ENCODE measurements around the gene CAMK2D. TPM values are rescaled to one million over a fixed set of nuclear protein-coding genes. Genes with fewer than 3 reads are reported as not detected.

The CAMK2D gene
- polyA plus RNA-seq, 3 donors, result 10.4 to 30.6 (median 19.6) TPM

DNA sequence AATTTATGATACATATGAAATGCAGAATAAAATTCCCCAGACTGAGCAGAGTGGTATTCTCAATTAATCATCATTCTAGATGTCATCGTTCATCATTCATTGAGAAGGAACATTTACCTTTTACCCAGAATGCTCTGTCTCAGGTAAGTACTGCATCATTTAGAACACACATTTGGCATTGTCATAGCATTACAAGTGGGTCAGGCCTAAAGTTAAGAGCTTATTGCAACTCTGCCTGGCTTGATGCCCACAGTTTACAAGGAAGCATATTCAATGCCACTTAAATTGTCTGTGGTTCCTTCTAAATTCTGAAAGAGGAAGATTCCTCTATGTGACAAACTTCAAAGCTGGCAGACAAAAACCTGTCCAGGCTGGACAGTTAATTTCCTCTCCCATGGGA is 87.3 kb downstream of the CAMK2D start:
- Histone ChIP-seq H4K20me1 (ENCODE audit: insufficient read depth, low read length) (peaks cover 33% of the 10 kb centered on the region), H3K9me3 (replicated peaks in 1 of 2; ENCODE audit: control insufficient read depth in 1 of 2, insufficient read depth in 1 of 2, low read length in 2 of 2) (no peaks in the 10 kb centered on the region), H2AFZ (ENCODE audit: insufficient read depth, low read depth, low read length, poor library complexity, severe bottlenecking) (no peak overlapping the region), H3K36me3 (replicated peaks in 1 of 2; ENCODE audit: control insufficient read depth in 1 of 2, insufficient read depth in 2 of 2, low read length in 2 of 2) (no peaks in the 10 kb centered on the region), H3K4me1 (ENCODE audit: control insufficient read depth in 1 of 2, insufficient read depth in 2 of 2, low read length in 2 of 2) (no peaks in the 10 kb centered on the region), H3K27ac (ENCODE audit: low read depth in 1 of 2, low read length in 2 of 2) (no peak overlapping the region), H3K4me3 (replicated peaks in 1 of 3; ENCODE audit: low read depth in 2 of 3, low read length in 3 of 3) (no peak overlapping the region), H3K79me2 (ENCODE audit: insufficient read depth, low read length) (no peaks in the 10 kb centered on the region), H3K27me3 (ENCODE audit: control insufficient read depth in 2 of 2, insufficient read depth in 2 of 2, low read length in 2 of 2) (no peaks in the 10 kb centered on the region), H3K9ac (ENCODE audit: insufficient read depth, low read length, poor library complexity, severe bottlenecking) (no peak overlapping the region), H3K4me2 (replicated peaks; ENCODE audit: extremely low read depth, low read length, poor library complexity, severe bottlenecking) (no peak overlapping the region)
- Mint-ChIP-seq H3K9me3 (peaks cover 0 to under 1% (median 0%) of the 10 kb centered on the region in 7 donors), H3K27me3 (ENCODE audit: low read depth in 3 of 3) (peaks cover 0 to 2% (median 1%) of the 10 kb centered on the region in 3 donors), H3K27ac (peak overlapping the region in 1 of 7 donors; percentile 41), H3K4me1 (peaks cover 23% of the 10 kb centered on the region), H3K4me3 (no peak overlapping the region), H3K36me3 (peaks cover 0 to 9% of the 10 kb centered on the region in 2 donors)
- no peak for DNase-seq
- TF ChIP-seq, protein P1, sequence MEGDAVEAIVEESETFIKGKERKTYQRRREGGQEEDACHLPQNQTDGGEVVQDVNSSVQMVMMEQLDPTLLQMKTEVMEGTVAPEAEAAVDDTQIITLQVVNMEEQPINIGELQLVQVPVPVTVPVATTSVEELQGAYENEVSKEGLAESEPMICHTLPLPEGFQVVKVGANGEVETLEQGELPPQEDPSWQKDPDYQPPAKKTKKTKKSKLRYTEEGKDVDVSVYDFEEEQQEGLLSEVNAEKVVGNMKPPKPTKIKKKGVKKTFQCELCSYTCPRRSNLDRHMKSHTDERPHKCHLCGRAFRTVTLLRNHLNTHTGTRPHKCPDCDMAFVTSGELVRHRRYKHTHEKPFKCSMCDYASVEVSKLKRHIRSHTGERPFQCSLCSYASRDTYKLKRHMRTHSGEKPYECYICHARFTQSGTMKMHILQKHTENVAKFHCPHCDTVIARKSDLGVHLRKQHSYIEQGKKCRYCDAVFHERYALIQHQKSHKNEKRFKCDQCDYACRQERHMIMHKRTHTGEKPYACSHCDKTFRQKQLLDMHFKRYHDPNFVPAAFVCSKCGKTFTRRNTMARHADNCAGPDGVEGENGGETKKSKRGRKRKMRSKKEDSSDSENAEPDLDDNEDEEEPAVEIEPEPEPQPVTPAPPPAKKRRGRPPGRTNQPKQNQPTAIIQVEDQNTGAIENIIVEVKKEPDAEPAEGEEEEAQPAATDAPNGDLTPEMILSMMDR (IDR thresholded peaks at IDR 0.05), result no peak
- no CpG with 5 or more reads among the region's 1 CpG for WGBS (ENCODE audit: insufficient coverage)
- intact Hi-C loops (cut with micrococcal nuclease), result no loop called here

DNA sequence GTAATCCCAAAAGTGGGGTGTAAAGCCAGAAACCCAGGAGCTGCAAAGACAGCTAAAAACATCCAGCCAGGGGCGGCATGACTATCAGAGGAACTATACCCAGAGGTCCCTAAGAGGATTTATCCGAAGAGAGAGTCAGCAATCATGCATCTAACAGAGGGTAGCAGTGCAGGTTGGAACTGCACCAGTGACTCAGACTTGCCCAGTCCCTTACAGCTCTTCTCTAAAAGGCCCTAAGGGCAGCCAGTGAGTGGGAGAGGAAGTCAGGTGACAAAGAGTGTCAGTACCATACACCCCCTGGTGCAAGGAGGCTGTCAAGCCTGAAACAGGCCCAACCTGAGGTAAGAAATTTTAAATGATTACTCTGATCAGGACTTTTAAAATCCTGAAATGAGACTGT is 88.1 kb downstream of the CAMK2D start:
- no peaks in the 10 kb centered on the region for H3K9me3 Mint-ChIP-seq
- Histone ChIP-seq H3K4me1 (ENCODE audit: control insufficient read depth in 1 of 2, insufficient read depth in 2 of 2, low read length in 2 of 2) (no peaks in the 10 kb centered on the region), H3K27ac (ENCODE audit: low read depth in 1 of 2, low read length in 2 of 2) (no peak overlapping the region), H3K9me3 (replicated peaks in 1 of 2; ENCODE audit: control insufficient read depth in 1 of 2, insufficient read depth in 1 of 2, low read length in 2 of 2) (no peaks in the 10 kb centered on the region), H3K4me2 (replicated peaks; ENCODE audit: extremely low read depth, low read length, poor library complexity, severe bottlenecking) (no peak overlapping the region), H3K79me2 (ENCODE audit: insufficient read depth, low read length) (no peaks in the 10 kb centered on the region), H3K9ac (ENCODE audit: insufficient read depth, low read length, poor library complexity, severe bottlenecking) (no peak overlapping the region), H2AFZ (ENCODE audit: insufficient read depth, low read depth, low read length, poor library complexity, severe bottlenecking) (no peak overlapping the region), H4K20me1 (ENCODE audit: insufficient read depth, low read length) (peaks cover 33% of the 10 kb centered on the region), H3K27me3 (ENCODE audit: control insufficient read depth in 2 of 2, insufficient read depth in 2 of 2, low read length in 2 of 2) (no peaks in the 10 kb centered on the region), H3K4me3 (replicated peaks in 1 of 3; ENCODE audit: low read depth in 2 of 3, low read length in 3 of 3) (no peak overlapping the region), H3K36me3 (replicated peaks in 1 of 2; ENCODE audit: control insufficient read depth in 1 of 2, insufficient read depth in 2 of 2, low read length in 2 of 2) (no peaks in the 10 kb centered on the region)
- intact Hi-C loops (cut with micrococcal nuclease), result no loop called here
- TF ChIP-seq, protein P1 (IDR thresholded peaks at IDR 0.05), result no peak
- WGBS (ENCODE audit: insufficient coverage), result 96% methylated on average over 2 of the region's 2 CpGs
- H3K36me3 Mint-ChIP-seq, result peaks cover 0 to 7% of the 10 kb centered on the region in 2 donors
- peaks cover 22% of the 10 kb centered on the region for H3K4me1 Mint-ChIP-seq
- peaks cover 0 to 2% (median 1%) of the 10 kb centered on the region in 3 donors for H3K27me3 Mint-ChIP-seq (ENCODE audit: low read depth in 3 of 3)
- no peak overlapping the region for H3K27ac Mint-ChIP-seq
- peak in 1 of 3 donors; percentile 4 for DNase-seq
- no peak overlapping the region for H3K4me3 Mint-ChIP-seq

Data from CD14-positive monocyte (primary cell).